Breast epithelium (tissue), 4 donors: Measurements from ENCODE around the gene GPR35. TPM values are rescaled to one million over a fixed set of nuclear protein-coding genes. Genes with fewer than 3 reads are reported as not detected.

Source experiments
- DNase-seq, 2 donors: peaks; one replicate each; pipeline ENCODE4 v3.0.0-alpha.2; 2019; ENCODE audit warnings: low spot score in 2 of 2
- H3K27ac ChIP-seq, 2 donors: fragments of 200-600 bp; sonication (generic) in 1 of 2; one replicate each; pipeline ENCODE4 v1.5.1; 2016 to 2019; ENCODE audit warnings: mild to moderate bottlenecking in 1 of 2
- H3K27me3 ChIP-seq, 2 donors: fragments of 200-600 bp; sonication (generic) in 1 of 2; one replicate each; pipeline versions ENCODE4 v1.5.1 to v1.6.0; 2017 to 2019; ENCODE audit warnings: control low read depth in 1 of 2, mild to moderate bottlenecking in 1 of 2
- H3K36me3 ChIP-seq: fragments of 200-600 bp; one replicate; pipeline ENCODE4 v1.5.1; 2019
- H3K4me1 ChIP-seq, 2 donors: fragments of 200-600 bp; sonication (generic); one replicate each; pipeline ENCODE4 v1.5.1; 2016 to 2019; ENCODE audit warnings: control low read depth in 1 of 2
- H3K4me3 ChIP-seq, 3 donors: fragments of 200-600 bp; sonication (generic); 1 replicate in 2 of 3; 2 replicates in 1 of 3; pipeline ENCODE4 v1.5.1; 2016 to 2019; ENCODE audit warnings: mild to moderate bottlenecking in 3 of 3, moderate library complexity in 2 of 3
- H3K9me3 ChIP-seq, 2 donors: fragments of 200-600 bp; sonication (generic) in 1 of 2; one replicate each; pipeline ENCODE4 v1.5.1; 2016 to 2019; ENCODE audit warnings: control low read depth in 1 of 2
- CTCF ChIP-seq, 3 donors: fragments of 450-650 bp; IDR thresholded peaks; one replicate each; pipeline ENCODE4 v1.5.1; 2016 to 2017; ENCODE audit warnings: antibody characterized with exemption in 3 of 3, mild to moderate bottlenecking in 3 of 3, moderate library complexity in 3 of 3
- POLR2A ChIP-seq: fragments of 450-650 bp; IDR thresholded peaks from one replicate; pipeline ENCODE4 v1.6.1; 2016; ENCODE audit warnings: antibody characterized with exemption, mild to moderate bottlenecking, moderate library complexity
- POLR2AphosphoS5 ChIP-seq, 3 donors: sonication (generic); formaldehyde crosslinking; IDR thresholded peaks; one replicate each; pipeline ENCODE4 v1.6.1; 2017; ENCODE audit warnings: antibody characterized with exemption in 3 of 3
- intact Hi-C: fragments of 100-400 bp; cut with DNase I; formaldehyde crosslinking; loops from one replicate; pipeline ENCODE4 v1.15.1; 2023; ENCODE audit warnings: low total_unique reads
- total RNA-seq, 3 donors: library from RNA; depleted of rRNA; stranded (reverse); fragments of >200 nt; gene quantifications; one replicate each; pipeline ENCODE4 v1.1.0, GENCODE V29; 2016

GPR35 gene
- total RNA-seq, 3 donors from 2014 or later, result 1.6 to 4.7 (median 2.6) TPM

GRCh38 chr2:240637901-240638345, 12.6 kb downstream of the GPR35 start:
- Histone ChIP-seq H3K27ac (peak overlapping the region in 1 of 2 donors; percentile 63), H3K9me3 (peaks cover 8 to 19% of the 10 kb centered on the region in 2 donors), H3K36me3 (no peaks in the 10 kb centered on the region), H3K4me3 (no peak overlapping the region), H3K27me3 (peaks cover 0 to 13% of the 10 kb centered on the region in 2 donors), H3K4me1 (no peaks in the 10 kb centered on the region)
- intact Hi-C loops, result no loop called here
- peak in 1 of 2 donors; percentile 36 for DNase-seq
- TF ChIP-seq POLR2AphosphoS5 (IDR thresholded peaks at IDR 0.05) (no peak), POLR2A (no peak), CTCF (IDR thresholded peaks at IDR 0.05) (no peak)

- H3K36me3 ChIP-seq, result no peaks in the 10 kb centered on the region
- H3K27ac ChIP-seq, result peak overlapping the region in 1 of 2 donors; percentile 63
- intact Hi-C loops, result no loop called here
- TF ChIP-seq POLR2AphosphoS5 (IDR thresholded peaks at IDR 0.05), result no peak
- TF ChIP-seq CTCF (IDR thresholded peaks at IDR 0.05), result no peak
- TF ChIP-seq POLR2A, result no peak
- no peak for DNase-seq
- H3K27me3 ChIP-seq, result peaks cover 0 to 15% of the 10 kb centered on the region in 2 donors
- H3K4me1 ChIP-seq, result no peaks in the 10 kb centered on the region
- H3K4me3 ChIP-seq, result no peak overlapping the region
- H3K9me3 ChIP-seq, result peaks cover 7 to 12% of the 10 kb centered on the region in 2 donors
Measured at GRCh38 chr2:240638512-240639160, 13.4 kb downstream of the GPR35 start.

GRCh38 chr2:240639566-240639965, 14.3 kb downstream of the GPR35 start:
- Histone ChIP-seq H3K9me3 (peaks cover 0 to 3% of the 10 kb centered on the region in 2 donors), H3K27me3 (peaks cover 0 to 25% of the 10 kb centered on the region in 2 donors), H3K36me3 (no peaks in the 10 kb centered on the region), H3K4me3 (no peak overlapping the region), H3K27ac (no peak overlapping the region), H3K4me1 (no peaks in the 10 kb centered on the region)
- DNase-seq, result no peak
- TF ChIP-seq POLR2A (no peak), POLR2AphosphoS5 (IDR thresholded peaks at IDR 0.05) (no peak), CTCF (IDR thresholded peaks at IDR 0.05) (no peak)
- intact Hi-C loops, result no loop called here

- no peaks in the 10 kb centered on the region for H3K4me1 ChIP-seq
- intact Hi-C loops, result no loop called here
- H3K36me3 ChIP-seq, result no peaks in the 10 kb centered on the region
- TF ChIP-seq CTCF (IDR thresholded peaks at IDR 0.05), result no peak
- no peak for TF ChIP-seq POLR2A
- TF ChIP-seq POLR2AphosphoS5 (IDR thresholded peaks at IDR 0.05), result no peak
- H3K27me3 ChIP-seq, result peaks cover 0 to 37% of the 10 kb centered on the region in 2 donors
- H3K9me3 ChIP-seq, result no peaks in the 10 kb centered on the region
- H3K27ac ChIP-seq, result no peak overlapping the region
- no peak overlapping the region for H3K4me3 ChIP-seq
- DNase-seq, result no peak
Measured at GRCh38 chr2:240640939-240641338, 15.7 kb downstream of the GPR35 start.

- H3K4me3 ChIP-seq, result no peak overlapping the region
- intact Hi-C loops, result no loop called here
- H3K27me3 ChIP-seq, result peaks cover 0 to 45% of the 10 kb centered on the region in 2 donors
- H3K36me3 ChIP-seq, result no peaks in the 10 kb centered on the region
- no peak overlapping the region for H3K27ac ChIP-seq
- no peak for TF ChIP-seq CTCF (IDR thresholded peaks at IDR 0.05)
- H3K4me1 ChIP-seq, result no peaks in the 10 kb centered on the region
- no peaks in the 10 kb centered on the region for H3K9me3 ChIP-seq
- DNase-seq, result no peak
Measured at GRCh38 chr2:240642061-240642805, 17.0 kb downstream of the GPR35 start.
